GM18499 (cell line): ENCODE data around the gene INTS1.

Experiments
- ATAC-seq: cut with Tn5 transposase; IDR thresholded peaks from one replicate; pipeline ENCODE4 v1.9.1; 2021; ENCODE audit warnings: moderate number of reproducible peaks; ENCODE audit not compliant: insufficient read depth, unreplicated experiment

Gene INTS1

DNA sequence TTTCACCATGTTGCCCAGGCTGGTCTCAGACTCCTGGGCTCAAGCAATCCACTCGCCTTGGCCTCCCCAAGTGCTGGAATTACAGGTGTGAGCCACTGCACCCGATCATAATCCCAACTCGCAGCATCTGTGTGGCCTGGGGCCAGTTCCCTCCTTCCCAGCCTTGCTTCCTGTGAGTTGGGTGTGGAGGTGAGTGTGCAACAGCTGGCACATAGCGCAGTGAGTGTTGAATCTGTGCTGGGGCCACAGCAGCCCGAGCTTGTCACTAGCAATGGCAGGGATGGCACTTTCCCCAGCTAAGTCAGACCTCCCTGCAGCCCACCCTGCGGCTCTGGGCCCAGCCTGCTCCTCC is 39.6 kb upstream of the INTS1 start:
- ATAC-seq, result no peak

DNA sequence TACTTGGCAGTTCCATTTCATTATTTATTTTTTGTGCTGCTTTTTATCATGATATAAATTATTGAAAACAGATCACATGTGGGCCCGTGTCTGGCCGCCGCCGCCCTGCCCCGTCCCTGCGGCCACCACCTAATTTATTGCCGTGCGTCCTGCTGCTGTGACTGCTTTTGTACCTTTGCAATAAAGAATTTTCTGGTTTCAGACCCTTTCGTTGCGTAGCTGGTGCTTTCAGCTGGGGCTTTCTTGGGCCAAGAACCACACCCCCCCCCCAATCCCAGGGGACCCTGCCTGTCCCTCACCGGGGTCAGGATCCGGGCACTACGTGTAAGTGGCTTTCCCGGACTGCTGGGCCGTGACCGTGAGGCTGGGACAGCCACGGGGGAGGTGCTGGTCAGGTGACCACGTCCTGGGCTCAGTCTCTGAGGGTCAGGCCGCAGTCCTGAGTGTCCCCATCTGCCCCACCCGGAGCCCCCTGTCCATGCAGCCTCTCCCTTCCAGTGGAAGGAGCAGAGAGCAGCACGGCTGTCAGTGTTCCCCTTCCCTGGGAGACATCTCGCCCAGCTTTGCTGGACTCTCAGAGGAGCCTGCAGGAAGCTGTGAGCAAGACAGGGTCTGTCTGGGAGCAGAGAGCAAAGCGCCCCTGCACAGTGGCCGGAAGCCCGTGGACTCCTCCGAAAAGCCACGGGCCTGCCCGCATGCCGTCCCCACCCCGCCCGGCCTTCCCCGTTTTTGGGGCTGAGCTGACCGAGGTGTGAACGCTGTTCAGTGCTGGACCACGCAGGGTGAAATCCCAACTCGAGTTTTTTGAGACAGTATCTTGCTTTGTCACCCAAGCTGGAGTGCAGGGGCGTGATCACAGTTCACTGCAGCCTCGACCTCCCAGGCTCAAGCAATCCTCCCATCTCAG is 38.9 kb upstream of the INTS1 start:
- ATAC-seq, result no peak

DNA sequence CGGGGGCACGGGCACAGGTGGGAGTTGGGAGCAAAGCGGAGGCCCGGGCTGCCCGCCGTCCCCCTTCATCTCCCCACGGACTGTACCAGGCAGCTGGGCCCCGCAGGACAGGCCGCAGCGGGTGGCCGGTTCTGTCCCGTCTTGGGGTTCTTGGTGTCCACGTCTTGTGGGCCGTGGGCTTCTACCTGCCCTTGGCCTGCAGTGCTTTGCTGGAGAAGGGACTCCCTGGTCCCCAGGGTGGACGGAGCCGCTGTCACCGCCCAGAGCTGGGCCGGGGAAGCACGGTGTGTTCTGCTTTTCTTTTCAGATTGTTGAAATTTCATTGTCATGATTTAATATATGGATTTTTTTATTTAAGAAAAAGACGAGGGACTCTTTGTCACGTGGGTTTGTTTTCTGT is 38.1 kb upstream of the INTS1 start:
- no peak for ATAC-seq

DNA sequence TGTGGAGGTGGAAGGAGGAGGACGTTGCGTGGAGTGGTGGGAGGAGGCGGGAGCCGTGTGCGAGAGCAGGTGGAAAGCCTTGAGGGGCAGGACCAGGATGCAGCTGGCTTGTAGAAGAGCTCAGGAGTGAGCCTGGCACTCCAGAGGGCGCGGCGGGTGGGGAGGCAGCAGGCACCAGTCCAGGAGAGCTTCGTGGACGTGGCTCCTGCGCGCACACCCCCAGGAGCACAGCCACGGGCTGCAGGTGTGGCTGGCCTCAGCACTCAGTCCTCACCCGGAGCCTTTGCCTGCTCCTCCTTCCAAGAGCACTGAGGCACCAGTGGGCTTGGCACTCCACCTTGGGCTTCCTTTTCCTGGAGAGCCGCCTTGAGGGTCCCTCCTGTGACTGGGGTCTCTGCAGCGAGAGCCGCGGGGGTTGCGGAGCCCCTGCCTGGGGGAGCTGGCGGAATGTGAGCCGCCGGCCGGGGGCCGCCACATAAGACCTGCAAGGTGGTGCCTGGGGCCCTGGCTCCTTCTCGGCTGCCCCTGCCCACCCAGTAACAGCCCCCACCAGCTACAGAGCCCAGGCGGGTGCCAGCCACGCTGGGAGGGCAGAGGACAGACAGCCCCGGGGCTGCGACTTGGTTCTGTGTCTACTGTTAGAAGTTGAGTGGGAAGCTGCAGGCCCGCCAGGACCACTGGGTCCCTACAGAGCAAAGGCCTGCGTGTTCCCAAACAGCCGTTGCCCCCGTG is 37.4 kb upstream of the INTS1 start:
- no peak for ATAC-seq

DNA sequence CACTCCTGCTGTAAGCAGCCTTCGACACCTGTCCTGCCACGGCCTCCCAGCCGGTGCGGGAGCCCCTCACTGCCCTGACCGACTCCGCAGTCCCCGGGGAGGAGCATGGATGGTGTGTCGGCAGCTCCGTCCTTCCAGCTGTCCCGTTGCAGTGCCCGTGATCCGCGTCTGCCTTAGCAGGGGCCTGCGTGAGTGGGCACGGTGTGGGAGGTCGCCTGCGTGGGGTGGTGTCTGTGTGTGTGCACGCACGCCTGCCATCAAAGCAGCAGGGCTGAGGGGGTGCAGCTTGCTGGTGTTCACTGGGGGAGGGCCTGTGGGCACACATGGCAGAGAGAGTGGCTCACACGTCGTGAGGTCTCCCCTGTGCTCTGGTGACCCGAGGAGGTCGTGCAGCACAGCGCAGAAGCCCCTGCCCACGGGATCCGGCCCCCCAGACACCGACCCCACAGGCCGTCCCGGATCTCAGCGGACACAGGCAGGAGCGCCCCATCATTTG is 36.6 kb upstream of the INTS1 start:
- no peak for ATAC-seq

DNA sequence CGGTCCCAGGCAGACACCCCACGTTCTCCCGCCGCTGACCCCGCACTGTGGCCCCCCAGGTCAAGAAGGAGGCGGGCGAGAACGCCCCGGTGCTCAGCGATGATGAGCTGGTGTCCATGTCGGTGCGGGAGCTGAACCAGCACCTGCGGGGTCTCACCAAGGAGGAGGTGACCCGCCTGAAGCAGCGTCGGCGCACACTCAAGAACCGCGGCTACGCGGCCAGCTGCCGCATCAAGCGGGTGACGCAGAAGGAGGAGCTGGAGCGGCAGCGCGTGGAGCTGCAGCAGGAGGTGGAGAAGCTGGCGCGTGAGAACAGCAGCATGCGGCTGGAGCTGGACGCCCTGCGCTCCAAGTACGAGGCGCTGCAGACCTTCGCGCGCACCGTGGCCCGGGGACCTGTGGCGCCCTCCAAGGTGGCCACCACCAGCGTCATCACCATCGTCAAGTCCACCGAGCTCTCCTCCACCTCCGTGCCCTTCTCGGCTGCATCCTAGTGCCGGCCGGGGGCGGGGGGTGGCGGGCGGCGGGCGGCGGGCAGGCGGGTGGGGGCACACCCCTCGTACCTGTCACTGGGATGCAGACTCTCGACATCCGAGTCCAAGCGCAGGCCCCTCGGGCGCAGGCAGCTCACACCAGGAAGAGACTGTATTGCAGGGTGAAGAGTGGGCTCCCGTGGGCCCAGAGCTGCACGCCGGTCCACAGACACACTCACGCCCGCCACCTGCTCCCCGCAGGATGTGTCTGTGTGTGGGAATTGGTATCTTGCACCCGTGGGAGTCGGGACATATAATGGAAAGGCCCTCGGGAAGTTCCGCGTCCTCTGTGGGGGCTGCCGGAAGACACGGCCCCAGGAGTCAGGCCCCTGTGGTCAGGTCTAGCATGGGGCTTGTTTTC is 35.9 kb upstream of the INTS1 start:
- ATAC-seq, result no peak

DNA sequence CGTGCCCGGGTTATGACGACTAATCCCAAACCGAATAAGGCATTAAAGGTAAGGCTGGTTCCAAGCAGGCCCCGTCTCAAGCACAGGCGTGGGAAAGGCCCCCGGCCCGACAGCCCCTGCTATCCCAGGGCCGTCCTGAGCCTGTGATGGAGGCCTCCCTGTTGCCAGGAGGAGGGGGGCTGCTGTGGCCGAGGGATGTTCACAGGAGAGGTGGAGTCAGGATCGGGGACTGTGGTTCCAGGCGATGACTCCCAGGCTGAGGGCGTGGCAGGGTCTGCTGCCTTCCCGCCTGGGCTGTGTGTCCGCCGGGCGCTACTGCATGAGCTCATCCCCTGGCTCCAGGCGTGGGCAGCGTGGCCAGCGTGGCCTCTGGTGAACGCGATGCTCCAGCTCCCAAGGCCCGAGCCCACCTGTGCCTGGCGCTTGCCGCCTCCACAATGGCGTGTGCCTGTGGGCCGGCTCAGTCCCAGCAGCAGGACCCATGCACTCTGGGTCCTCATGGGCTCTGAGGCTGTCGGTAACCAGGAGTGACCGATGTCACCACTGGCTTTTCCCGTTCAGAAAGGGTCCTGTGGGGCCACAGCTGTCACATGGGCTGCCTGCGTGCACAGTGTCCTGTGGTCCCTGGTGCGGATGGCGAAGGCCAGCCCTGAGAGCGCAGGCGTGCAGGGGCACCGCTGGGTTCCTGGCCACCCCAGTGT is 35.1 kb upstream of the INTS1 start:
- ATAC-seq, result no peak

DNA sequence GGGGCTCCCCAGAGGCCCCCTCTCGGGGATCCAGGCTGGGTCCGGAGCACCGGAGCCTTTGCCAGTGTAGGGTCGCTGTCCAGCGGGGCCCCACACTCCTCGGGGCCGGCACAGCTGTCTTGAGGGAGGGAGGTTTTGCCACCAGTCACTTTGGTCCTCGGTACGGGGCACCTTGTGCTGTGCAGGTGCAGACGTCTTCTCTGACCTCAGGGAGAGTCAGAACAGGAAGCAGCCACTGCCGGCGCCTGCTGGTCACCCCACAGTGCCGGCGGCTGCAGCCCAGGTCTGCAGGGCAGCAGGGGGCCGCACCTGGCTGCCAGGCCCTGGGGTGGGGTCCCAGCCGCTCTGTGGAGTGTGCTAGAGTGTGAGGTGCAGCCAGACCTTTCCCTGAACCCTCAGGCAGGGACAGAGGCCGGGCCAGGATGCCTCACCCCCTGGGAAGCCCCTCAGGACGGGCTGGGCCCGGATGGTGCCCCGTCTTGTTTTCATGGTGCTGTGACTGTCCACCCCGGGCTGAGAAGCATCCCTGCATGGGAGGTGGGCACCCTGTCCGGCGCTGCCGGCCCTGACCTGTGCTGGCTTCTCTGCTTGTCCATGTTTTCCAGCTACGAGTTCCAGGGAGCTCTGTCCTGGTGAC is 34.5 kb upstream of the INTS1 start:
- ATAC-seq, result no peak

DNA sequence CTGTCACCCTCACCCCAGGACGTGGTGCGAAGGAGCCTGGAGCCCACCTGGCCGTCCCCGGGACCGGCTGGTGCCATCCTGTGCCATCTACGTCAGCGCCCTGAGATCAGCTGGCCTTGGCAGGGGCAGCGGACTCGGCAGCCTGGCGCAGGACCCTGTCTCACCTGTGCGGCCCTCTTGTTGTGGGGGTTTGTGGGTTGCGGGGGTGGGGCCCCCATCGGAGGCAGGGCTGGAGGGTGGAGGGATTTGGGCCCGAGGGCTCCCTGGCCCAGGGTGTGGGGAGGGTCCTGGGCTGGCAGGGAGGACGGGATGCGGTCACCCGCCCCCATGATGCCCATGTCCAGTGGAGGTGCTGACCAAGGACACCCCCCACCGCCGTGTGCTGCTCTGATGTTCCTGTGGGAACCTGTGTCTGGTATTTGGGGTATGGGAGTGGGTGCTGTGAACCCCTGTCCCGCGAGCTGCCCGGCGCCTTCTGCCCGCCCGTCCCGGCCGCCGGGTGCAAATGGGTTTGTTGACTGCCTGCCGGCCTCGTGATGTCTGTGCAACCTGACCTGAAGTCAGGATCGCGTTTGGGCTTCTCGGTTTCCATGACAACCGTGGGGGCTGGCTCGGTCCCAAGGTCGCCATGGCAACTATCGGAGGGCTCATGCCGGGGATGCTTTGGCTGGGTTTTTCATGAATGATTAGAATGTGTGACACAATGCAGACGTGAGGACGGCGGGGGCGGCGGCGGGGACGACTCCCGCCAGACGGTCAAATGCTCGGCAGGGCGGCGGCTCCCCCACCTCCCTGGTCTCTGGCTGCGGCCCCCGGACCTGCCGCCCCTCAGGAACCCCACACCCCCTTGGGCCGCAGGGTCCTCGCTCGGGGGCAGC is 33.6 kb upstream of the INTS1 start:
- no peak for ATAC-seq

DNA sequence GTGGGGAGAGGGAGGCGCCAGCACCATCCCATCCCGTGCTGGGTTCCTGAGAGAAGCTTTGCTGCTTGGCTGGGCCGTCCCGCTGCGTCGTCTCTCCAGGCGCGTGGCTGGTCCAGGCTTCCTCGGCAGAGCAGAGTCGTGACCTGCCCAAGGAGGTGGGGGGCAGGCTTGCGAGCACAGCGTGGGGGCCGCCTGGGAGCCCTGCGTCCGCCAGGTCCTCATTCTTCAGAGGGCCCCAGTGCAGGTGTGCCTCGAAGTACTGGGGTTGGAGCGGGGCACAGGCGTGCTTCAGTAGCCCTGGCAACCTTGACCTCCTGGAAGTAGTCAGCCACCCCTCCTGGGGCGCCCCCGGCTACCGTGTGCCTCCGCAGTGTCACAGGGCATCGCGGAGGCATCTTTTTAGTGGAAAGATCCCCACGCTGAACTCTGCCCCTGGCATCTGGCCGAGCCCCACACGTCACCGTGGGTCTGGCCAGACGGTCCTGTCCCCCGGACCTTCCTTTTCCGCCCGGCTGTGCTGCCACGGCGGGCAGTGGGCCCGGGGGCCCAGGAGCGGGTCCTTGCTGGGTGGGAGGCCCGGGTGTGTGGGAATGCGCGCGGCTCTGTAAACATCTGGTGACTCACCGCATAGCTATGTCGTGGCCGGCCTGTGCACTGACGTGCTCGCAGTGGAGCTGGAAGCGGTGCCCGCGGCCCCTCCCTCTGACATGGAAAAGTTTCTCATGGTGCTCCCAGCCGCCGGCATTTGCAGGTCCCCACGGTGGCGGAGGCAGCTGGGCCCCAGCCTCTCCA is 32.8 kb upstream of the INTS1 start:
- ATAC-seq, result no peak

DNA sequence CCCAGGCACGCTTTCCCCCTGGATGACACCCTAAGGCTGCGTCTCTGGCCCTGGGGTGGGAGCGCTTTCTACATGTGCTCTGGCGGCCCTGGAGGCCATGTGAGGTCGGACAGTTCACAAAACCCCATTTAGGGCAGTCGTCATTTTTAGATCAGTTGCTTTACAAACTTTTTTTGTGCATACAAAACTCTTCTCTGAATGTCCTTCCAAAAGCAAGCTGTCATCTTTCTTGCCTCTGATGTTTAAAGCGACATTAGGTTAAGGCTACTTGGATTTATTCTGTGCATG is 32.2 kb upstream of the INTS1 start:
- no peak for ATAC-seq

DNA sequence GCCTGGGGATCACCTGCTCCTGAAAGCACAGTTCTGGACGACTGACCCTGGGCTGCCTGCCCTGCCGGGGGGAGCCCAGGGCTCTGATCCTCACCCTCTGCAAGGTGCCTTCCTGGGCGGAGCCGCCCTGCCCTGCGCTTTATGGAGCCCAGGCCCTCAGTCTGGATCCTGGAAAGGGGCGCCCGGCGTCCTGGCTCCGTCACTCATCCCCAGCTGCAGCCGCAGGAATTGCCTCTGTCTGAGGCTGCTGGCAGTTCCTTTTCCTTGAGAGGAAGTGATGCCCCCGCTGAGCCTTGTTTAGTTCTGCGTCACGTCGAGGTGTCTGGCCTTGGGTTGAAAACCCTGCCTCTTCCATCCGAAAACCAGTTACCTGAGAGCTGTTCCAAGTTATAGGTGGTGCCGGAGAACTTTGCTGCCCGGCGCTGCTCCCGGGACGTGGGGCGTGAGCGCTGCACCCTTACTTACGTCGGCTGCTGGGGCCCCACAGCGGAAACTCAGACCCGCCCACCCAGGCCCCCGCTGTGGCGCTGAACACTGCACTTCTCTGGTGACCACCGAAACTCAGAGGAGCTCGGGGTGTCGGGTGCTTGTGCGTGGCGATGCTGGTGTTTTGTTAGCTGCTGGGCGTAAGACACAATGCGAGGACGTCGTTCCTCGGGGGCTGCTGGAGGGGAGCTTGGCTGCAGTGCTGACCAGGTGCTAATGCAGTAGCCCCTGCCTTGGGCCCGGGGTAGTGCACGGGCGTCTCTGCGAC is 31.7 kb upstream of the INTS1 start:
- ATAC-seq, result no peak

DNA sequence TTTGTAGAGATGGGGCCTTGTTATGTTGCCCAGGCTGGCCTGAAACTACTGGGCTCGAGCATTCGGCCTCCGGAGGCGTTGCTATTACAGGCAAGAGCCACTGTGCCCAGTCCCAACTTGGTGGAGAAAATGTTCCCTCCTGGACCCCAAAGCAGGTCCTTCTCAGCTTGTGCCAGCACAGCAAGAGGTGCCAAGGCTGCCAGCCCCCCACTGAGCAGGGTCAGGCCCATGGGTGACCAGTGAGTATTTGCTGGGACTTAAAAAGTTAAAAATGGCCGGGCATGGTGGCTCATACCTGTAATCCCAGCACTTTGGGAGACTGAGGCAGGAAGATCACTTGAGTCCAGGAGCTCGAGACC is 30.9 kb upstream of the INTS1 start:
- ATAC-seq, result no peak

DNA sequence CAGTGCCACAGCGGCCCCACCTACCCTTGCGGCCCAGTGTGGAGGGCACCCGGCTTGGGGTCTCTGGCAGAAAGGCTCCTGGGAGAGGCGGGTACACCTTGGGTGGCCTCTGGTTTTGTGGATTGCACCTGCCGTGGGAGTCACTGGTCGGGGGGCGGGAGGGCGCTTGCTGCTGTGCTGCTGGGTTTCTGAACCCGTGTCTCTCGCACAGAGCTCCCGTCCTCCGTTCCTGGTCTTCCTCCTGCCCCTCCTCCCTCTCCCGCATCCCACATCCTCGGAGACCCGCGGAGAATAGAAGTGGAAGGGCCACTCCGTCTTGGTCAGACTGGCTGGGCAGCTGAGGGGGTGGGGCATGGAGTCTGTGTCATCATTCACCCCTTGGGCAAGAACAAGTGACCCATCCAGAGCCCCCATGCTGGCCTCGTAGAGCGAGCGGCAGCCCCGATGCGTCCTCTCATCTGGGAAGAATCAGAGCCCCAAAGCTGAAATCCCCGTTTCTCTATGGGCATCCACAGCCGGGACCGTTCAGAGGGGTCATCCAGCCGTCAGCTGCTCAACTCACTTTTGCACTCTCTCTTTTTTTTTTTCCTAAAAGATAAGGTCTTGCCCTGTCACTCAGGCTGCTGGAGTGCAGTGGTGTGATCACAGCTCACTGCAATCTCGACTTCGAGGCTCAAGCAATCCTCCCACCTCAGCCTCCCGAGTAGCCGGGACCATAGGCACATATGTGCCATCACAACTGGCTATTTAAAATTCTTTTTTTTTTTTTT is 30.3 kb upstream of the INTS1 start:
- no peak for ATAC-seq

DNA sequence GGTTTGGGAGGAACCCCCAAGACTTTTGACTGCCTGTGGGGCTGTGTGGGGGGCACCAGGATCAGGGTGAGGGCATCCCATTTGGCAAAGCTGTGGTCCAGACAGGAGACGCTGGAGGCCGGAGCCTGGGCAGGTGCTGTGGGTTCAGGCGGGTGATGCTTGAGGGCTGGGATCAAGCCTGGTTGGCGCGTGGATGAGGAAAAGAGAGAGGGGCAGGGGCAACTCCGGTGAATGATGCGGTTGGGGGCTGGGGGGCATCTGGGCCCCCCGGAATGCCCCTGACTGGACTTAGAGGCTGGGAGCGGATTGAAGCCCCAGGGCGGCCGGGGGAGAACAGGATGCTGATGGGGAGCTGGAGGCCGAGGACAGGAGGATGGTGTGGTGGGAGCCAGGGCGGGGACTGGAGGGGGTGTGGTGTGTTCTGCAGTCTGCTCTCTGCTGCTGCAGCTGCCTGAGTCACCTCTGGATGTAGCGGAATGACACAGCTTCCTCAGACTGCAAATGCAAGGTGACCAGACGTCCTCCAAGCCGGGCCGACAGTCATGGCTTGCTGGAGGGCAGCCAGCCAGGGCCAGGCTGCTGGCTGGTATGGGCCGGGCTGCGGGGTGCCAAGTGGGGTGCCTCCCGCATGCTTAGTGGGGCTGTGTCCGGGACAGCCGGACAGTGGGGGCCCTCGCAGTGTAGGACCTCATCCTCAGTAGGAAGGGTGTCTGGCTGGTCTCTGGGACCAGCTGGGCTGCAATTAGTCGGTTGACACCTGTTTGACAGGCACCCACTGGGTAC is 29.5 kb upstream of the INTS1 start:
- no peak for ATAC-seq

DNA sequence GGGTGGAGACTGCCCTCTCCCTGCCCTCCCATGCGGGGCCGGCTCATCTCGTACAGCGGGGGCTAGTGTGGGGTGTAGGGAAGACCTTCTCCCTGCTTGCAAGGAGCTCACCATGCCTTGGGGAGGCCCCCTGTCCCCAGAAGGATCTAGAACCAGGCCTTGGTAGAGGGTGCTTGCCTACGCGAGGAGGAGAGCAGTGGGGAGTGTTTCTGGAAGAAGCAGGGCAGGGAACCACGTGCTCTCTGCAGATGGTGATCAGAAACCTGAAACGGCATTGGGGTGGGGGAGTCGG is 29.0 kb upstream of the INTS1 start:
- ATAC-seq, result no peak
